ENCODE results near the gene IL1F10. TPM values are rescaled to one million over a fixed set of nuclear protein-coding genes. Genes with fewer than 3 reads are reported as not detected.

IL1F10 gene
- total RNA-seq, 1 experiment from 2014 or later: not detected

DNA sequence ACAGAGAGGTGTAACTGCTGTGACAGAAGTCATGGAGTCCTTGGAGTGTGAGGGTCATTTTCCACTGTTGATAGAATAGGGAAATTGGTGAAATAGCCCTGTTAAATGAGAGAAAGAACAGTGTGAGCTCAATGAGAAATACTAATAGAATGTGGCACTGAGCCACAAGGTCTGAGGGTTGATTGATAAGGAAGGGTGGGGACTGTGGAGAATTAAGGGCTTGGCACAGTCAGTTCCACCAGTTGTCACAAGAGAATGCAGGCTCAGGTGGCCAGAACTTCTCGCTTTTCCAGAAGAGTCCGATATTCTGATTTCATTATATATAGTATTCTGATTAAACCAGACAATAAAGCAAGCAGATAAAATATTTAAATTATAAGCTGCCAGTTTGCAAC, 50.5 kb downstream of the IL1F10 start:
- H3K27ac Mint-ChIP-seq: no peak overlapping the region

More for the DNA sequence above, 50.5 kb downstream of the IL1F10 start:
- no peaks in the 10 kb centered on the region for H3K4me1 Mint-ChIP-seq
- Histone ChIP-seq H3K4me1 (ENCODE audit: insufficient read depth, low read length) (no peaks in the 10 kb centered on the region), H3K27me3 (ENCODE audit: insufficient read depth, low read length) (no peaks in the 10 kb centered on the region), H2AK5ac (ENCODE audit: insufficient read length, low read length) (no peak overlapping the region), H4K20me1 (ENCODE audit: control insufficient read depth, insufficient read depth, insufficient read length) (no peaks in the 10 kb centered on the region), H2BK120ac (ENCODE audit: low read depth, low read length, poor library complexity, severe bottlenecking) (no peak overlapping the region), H2BK12ac (ENCODE audit: insufficient read length, low read depth, low read length) (no peak overlapping the region), H3K9me3 (ENCODE audit: control insufficient read depth, low read depth, low read length) (no peaks in the 10 kb centered on the region), H3K9ac (ENCODE audit: extremely low read depth, insufficient read length, low read length) (no peak overlapping the region), H3K56ac (ENCODE audit: insufficient read length, low read depth, low read length) (no peak overlapping the region), H3K23ac (ENCODE audit: insufficient read length, low read depth, low read length) (no peak overlapping the region), H3K79me1 (ENCODE audit: insufficient read depth, low read depth, low read length, poor library complexity, severe bottlenecking) (no peaks in the 10 kb centered on the region), H3K4me2 (ENCODE audit: insufficient read depth, insufficient read length, low read length) (no peak overlapping the region), H3K18ac (ENCODE audit: insufficient read length, low read depth, low read length) (no peak overlapping the region), H4K91ac (ENCODE audit: insufficient read length, low read depth, low read length) (no peak overlapping the region), H3T11ph (ENCODE audit: low read length) (no peak overlapping the region), H2BK5ac (ENCODE audit: insufficient read length, low read length) (no peak overlapping the region), H3K14ac (ENCODE audit: insufficient read depth, low read length) (no peak overlapping the region), H3K27ac (ENCODE audit: insufficient read length, low read depth, low read length) (no peak overlapping the region), H3K23me2 (ENCODE audit: insufficient read length, low read depth, low read length, poor library complexity, severe bottlenecking) (no peaks in the 10 kb centered on the region), H3K4ac (ENCODE audit: low read depth, low read length) (no peak overlapping the region), H3K79me2 (ENCODE audit: insufficient read depth, low read length) (no peaks in the 10 kb centered on the region), H4K8ac (replicated peaks; ENCODE audit: insufficient read length, low read depth, low read length) (no peak overlapping the region), H2BK20ac (ENCODE audit: low read depth, low read length, poor library complexity, severe bottlenecking) (no peak overlapping the region), H2BK15ac (ENCODE audit: low read depth, low read length) (no peak overlapping the region), H4K5ac (ENCODE audit: insufficient read length, low read depth, low read length) (no peak overlapping the region), H2AFZ (ENCODE audit: low read length) (no peak overlapping the region)
- peaks cover 22% of the 10 kb centered on the region for H3K27me3 Mint-ChIP-seq (ENCODE audit: low read depth)
- TF ChIP-seq, protein P1, sequence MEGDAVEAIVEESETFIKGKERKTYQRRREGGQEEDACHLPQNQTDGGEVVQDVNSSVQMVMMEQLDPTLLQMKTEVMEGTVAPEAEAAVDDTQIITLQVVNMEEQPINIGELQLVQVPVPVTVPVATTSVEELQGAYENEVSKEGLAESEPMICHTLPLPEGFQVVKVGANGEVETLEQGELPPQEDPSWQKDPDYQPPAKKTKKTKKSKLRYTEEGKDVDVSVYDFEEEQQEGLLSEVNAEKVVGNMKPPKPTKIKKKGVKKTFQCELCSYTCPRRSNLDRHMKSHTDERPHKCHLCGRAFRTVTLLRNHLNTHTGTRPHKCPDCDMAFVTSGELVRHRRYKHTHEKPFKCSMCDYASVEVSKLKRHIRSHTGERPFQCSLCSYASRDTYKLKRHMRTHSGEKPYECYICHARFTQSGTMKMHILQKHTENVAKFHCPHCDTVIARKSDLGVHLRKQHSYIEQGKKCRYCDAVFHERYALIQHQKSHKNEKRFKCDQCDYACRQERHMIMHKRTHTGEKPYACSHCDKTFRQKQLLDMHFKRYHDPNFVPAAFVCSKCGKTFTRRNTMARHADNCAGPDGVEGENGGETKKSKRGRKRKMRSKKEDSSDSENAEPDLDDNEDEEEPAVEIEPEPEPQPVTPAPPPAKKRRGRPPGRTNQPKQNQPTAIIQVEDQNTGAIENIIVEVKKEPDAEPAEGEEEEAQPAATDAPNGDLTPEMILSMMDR (conservative IDR thresholded peaks at IDR 0.05): no peak
- H3K4me3 Mint-ChIP-seq: no peak overlapping the region
- no peaks in the 10 kb centered on the region for H3K9me3 Mint-ChIP-seq
- H3K36me3 Mint-ChIP-seq (ENCODE audit: insufficient read depth in 1 of 3, low read depth in 3 of 3): no peaks in the 10 kb centered on the region
- DNase-seq: no peak
- WGBS (ENCODE audit: extremely low coverage, insufficient read length, low lambda C conversion rate): no CpG with 5 or more reads among the region's 2 CpGs
